ENCODE results near the gene SULF2.

Gene SULF2

GRCh38 chr20:47678536-47678935 is 106.7 kb downstream of the SULF2 start:
- no peak for DNase-seq

GRCh38 chr20:47677635-47678453 is 107.4 kb downstream of the SULF2 start:
- DNase-seq: peak; percentile 1

- DNase-seq: no peak
These were observed 108.2 kb downstream of the SULF2 start for GRCh38 chr20:47676912-47677634.

GRCh38 chr20:47676219-47676721 is 109.0 kb downstream of the SULF2 start:
- no peak for DNase-seq

GRCh38 chr20:47675190-47676142 is 109.8 kb downstream of the SULF2 start:
- no peak for DNase-seq

- DNase-seq: no peak
These were observed 110.6 kb downstream of the SULF2 start for GRCh38 chr20:47674686-47675085.

GRCh38 chr20:47674145-47674544 is 111.1 kb downstream of the SULF2 start:
- DNase-seq: no peak

GRCh38 chr20:47673671-47673955 is 111.7 kb downstream of the SULF2 start:
- DNase-seq: no peak

- DNase-seq: no peak
These were observed 112.2 kb downstream of the SULF2 start for GRCh38 chr20:47672886-47673670.

- DNase-seq: no peak
These were observed 113.1 kb downstream of the SULF2 start for GRCh38 chr20:47672166-47672565.

- DNase-seq: no peak
These were observed 114.4 kb downstream of the SULF2 start for GRCh38 chr20:47670913-47671312.

- no peak for DNase-seq
These were observed 115.1 kb downstream of the SULF2 start for GRCh38 chr20:47669927-47670890.

- no peak for DNase-seq
These were observed 115.8 kb downstream of the SULF2 start for GRCh38 chr20:47669489-47669888.

- no peak for DNase-seq
These were observed 116.2 kb downstream of the SULF2 start for GRCh38 chr20:47669152-47669425.

- no peak for DNase-seq
These were observed 116.7 kb downstream of the SULF2 start for GRCh38 chr20:47668313-47669151.

- no peak for DNase-seq
These were observed 117.6 kb downstream of the SULF2 start for GRCh38 chr20:47667531-47668312.

- DNase-seq: no peak
These were observed 118.2 kb downstream of the SULF2 start for GRCh38 chr20:47667086-47667485.

GRCh38 chr20:47666304-47666703 is 119.0 kb downstream of the SULF2 start:
- no peak for DNase-seq

GRCh38 chr20:47665221-47665991 is 119.9 kb downstream of the SULF2 start:
- no peak for DNase-seq

All from DMS79 (cell line).